HepG2 (cell line): ENCODE measurements around the gene NLRX1. TPM values are rescaled to one million over a fixed set of nuclear protein-coding genes. Genes with fewer than 3 reads are reported as not detected.

Source experiments
- ATAC-seq: fragments of 200-7000 bp; cut with Tn5 transposase; 3 replicates; pipeline ENCODE4 v1.9.1; 2020; ENCODE audit warnings: mild to moderate bottlenecking, moderate library complexity
- BruUV-seq: library from RNA; stranded (reverse); fragments of 400-500 nt; replicated peaks from 2 replicates; lab custom pipeline; 2021; lab: Mats Ljungman, UMichigan
- CTCF ChIA-PET: fragments of 300-600 bp; formaldehyde crosslinking; extraction: SDS; loops from one replicate; lab custom pipeline; 2021; ENCODE audit warnings: low total read pairs, inconsistent platforms, low intra/inter-chr PET ratio; lab: Yijun Ruan, JAX
- POLR2A ChIA-PET: fragments of 350-600 bp; sonication (Branson Sonifier 250); formaldehyde crosslinking; loops from one replicate; lab custom pipeline; 2020; ENCODE audit warnings: antibody characterized with exemption, inconsistent platforms; lab: Yijun Ruan, JAX
- DNase-seq: peaks from one replicate; pipeline ENCODE4 v3.0.0-alpha.2; 2015; ENCODE audit warnings: low spot score
- FAIRE-seq: peaks from 3 replicates; lab custom pipeline; 2011; peaks lifted over from hg19 to GRCh38; lab: Jason Lieb, UNC
- H2AFZ ChIP-seq: one replicate; pipeline ENCODE4 v1.6.1; 2011; ENCODE audit warnings: low read length, inconsistent platforms
- H3K27ac ChIP-seq: fragments of 300-600 bp; 3 replicates; pipeline ENCODE4 v1.8.0; 2011; ENCODE audit warnings: mixed run types, mild to moderate bottlenecking, mixed read lengths, low read length, inconsistent platforms; ENCODE audit not compliant: insufficient read depth; ENCODE audit errors: extremely low read length
- H3K27me3 ChIP-seq, 2 experiments: fragments of 200-600 bp in 1 of 2; 2 replicates in 1 of 2; 3 replicates in 1 of 2; pipeline versions ENCODE4 v1.6.0 to v1.8.0; 2011; ENCODE audit warnings: low read length in 2 of 2, mild to moderate bottlenecking in 2 of 2, moderate library complexity in 2 of 2, inconsistent platforms in 1 of 2; ENCODE audit not compliant: insufficient read depth in 2 of 2, control insufficient read depth in 1 of 2
- H3K36me3 ChIP-seq, 2 experiments: fragments of 200-600 bp in 1 of 2; replicated peaks in 1 of 2; 2 replicates in 1 of 2; 3 replicates in 1 of 2; pipeline versions ENCODE4 v1.5.1 to v1.8.0; 2011; ENCODE audit warnings: low read length in 2 of 2, inconsistent platforms in 1 of 2; ENCODE audit not compliant: insufficient read depth in 2 of 2, control insufficient read depth in 1 of 2
- H3K4me1 ChIP-seq: 2 replicates; pipeline ENCODE4 v1.5.1; 2012; ENCODE audit warnings: low read length, inconsistent platforms; ENCODE audit not compliant: insufficient read depth
- H3K4me2 ChIP-seq: 2 replicates; pipeline ENCODE4 v1.6.0; 2011; ENCODE audit warnings: low read depth, low read length, inconsistent platforms
- H3K4me3 ChIP-seq, 3 experiments: fragments of 200-600 bp in 1 of 3; sonication (generic), shearing (Covaris generic) in 1 of 3; replicated peaks in 1 of 3; 2 replicates each; pipeline ENCODE4 v1.5.1; 2011 to 2016; ENCODE audit warnings: low read length in 3 of 3, inconsistent platforms in 2 of 3, low read depth in 2 of 3, mild to moderate bottlenecking in 2 of 3, control low read depth in 1 of 3, mixed read lengths in 1 of 3; ENCODE audit not compliant: insufficient read depth in 1 of 3
- H3K79me2 ChIP-seq: one replicate; pipeline ENCODE4 v1.6.1; 2011; ENCODE audit warnings: low read length, inconsistent platforms; ENCODE audit not compliant: insufficient read depth
- H3K9ac ChIP-seq: 2 replicates; pipeline ENCODE4 v1.6.0; 2011; ENCODE audit warnings: mild to moderate bottlenecking, low read depth, low read length, inconsistent platforms; ENCODE audit not compliant: insufficient read depth
- H3K9me3 ChIP-seq: 2 replicates; pipeline ENCODE4 v1.5.1; 2012; ENCODE audit warnings: mild to moderate bottlenecking, low read length
- H4K20me1 ChIP-seq: 2 replicates; pipeline ENCODE4 v1.6.0; 2011; ENCODE audit warnings: inconsistent platforms, mild to moderate bottlenecking, low read length, moderate library complexity; ENCODE audit not compliant: insufficient read depth
- GATA4 ChIP-seq: sonication (generic); IDR thresholded peaks from 2 replicates; pipeline ENCODE4 v1.6.1; 2016; ENCODE audit warnings: antibody characterized with exemption, low read depth, borderline replicate concordance
- GLI4 ChIP-seq: sonication (generic); formaldehyde crosslinking; IDR thresholded peaks from 2 replicates; pipeline ENCODE4 v1.5.1; 2020; ENCODE audit warnings: missing genetic modification reagents, mild to moderate bottlenecking, moderate library complexity, borderline replicate concordance
- KDM6A ChIP-seq: IDR thresholded peaks from 2 replicates; pipeline ENCODE4 v1.6.1; 2016; ENCODE audit warnings: low read depth
- WGBS: methylation state at CpG from one replicate; pipeline ENCODE4 v1.1.6; 2017; ENCODE audit warnings: low lambda C conversion rate; 5-methylcytosine and 5-hydroxymethylcytosine counted together
- in situ Hi-C: cut with HindIII; loops from 2 replicates; pipeline ENCODE4 v1.10.0; 2017; ENCODE audit warnings: low pct_unique_long_range_greater_than_20kb; ENCODE audit not compliant: extremely low pct_ligation_motif_present
- intact Hi-C: fragments of 100-400 bp; cut with micrococcal nuclease; formaldehyde crosslinking; loops from one replicate; pipeline ENCODE4 v1.10.0; 2022; ENCODE audit not compliant: unreplicated experiment
- polyA plus RNA-seq, 8 experiments: library from polyadenylated mRNA; depleted of rRNA in 3 of 8; stranded (reverse) in 7 of 8; unstranded in 1 of 8; fragments of >200 nt; fragmentation: Illumina TruSeq in 4 of 8; extraction: Trizol in 4 of 8; gene quantifications; 2 replicates each; pipeline versions ENCODE4 v1.2.1 to v1.2.3, GENCODE V29; 2011 to 2016; ENCODE audit warnings: low read depth in 4 of 8, missing spikeins in 1 of 8, mixed read lengths in 1 of 8; ENCODE audit not compliant: insufficient read depth in 1 of 8
- total RNA-seq, 5 experiments: library from RNA; depleted of rRNA; stranded (reverse); fragments of >200 nt; fragmentation: Illumina TruSeq; extraction: Trizol; gene quantifications; 2 replicates each; pipeline ENCODE4 v1.2.3, GENCODE V29; 2016; ENCODE audit warnings: low read depth in 1 of 5
- TF ChIP-seq, protein P1 (sequence below): sonication (generic); formaldehyde crosslinking; IDR thresholded peaks from 2 replicates; pipeline ENCODE4 v1.9.0; 2022; ENCODE audit warnings: low read depth, missing genetic modification reagents

The NLRX1 gene
- total and polyA plus RNA-seq, 2 of the 13 experiments (the other 11 are each of a cell fraction or from before 2014, with no cell fraction given) = 8.7 to 11.0 TPM

DNA sequence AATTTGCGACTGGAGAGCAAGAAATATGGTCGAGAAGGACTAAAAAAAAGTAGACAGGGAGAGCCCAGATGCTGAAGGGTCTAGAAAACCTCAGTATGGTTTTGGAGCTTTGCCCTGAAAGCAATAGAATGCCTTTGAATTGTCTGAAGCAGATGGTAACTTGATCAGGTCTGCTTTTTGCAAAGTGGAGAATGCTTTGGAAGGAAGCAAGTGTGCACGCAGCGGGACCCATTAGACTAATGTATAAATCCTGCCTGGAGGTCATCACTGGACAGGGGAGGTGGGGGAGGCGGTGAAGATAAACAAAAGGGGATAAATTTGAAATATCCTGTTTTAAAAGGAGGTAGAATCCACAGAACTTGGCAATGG is 47.9 kb upstream of the NLRX1 start:
- H2AFZ ChIP-seq = peak overlapping the region; percentile 61
- H3K4me3 ChIP-seq = peak overlapping the region; percentile 29 to 69 (median 38)
- peak overlapping the region; percentile 55 for H3K27ac ChIP-seq
- H3K27me3 ChIP-seq = no peaks in the 10 kb centered on the region; a peak in 1 of 5 replicates
- H3K9ac ChIP-seq = peak overlapping the region; percentile 74
- H3K9me3 ChIP-seq = no peaks in the 10 kb centered on the region
- ChIA-PET CTCF (no interaction called here), POLR2A (interaction anchor here (1.2 to 3.3 kb wide), 10 partner anchors 11 to 102 kb away, joined by 3 to 75 read pairs (median 12); partner anchors contain the start of genes C2CD2L, DPAGT1, HMBS and NHERF4)
- no peaks in the 10 kb centered on the region for H4K20me1 ChIP-seq
- peak overlapping the region; percentile 83 for H3K4me2 ChIP-seq
- ATAC-seq = peak; percentile 11; the same call in 2 of the 3 replicates
- no peak for FAIRE-seq
- in situ Hi-C loops = no loop called here
- H3K36me3 ChIP-seq = peaks cover 4 to 6% of the 10 kb centered on the region in 2 experiments; a peak in 3 of 5 replicates
- peaks cover 17% of the 10 kb centered on the region for H3K79me2 ChIP-seq
- WGBS = 14% methylated on average over 5 of the region's 5 CpGs
- no peak for DNase-seq
- peaks cover 30% of the 10 kb centered on the region for H3K4me1 ChIP-seq
- intact Hi-C loops = loop anchor here (2.0 kb wide), 1 partner anchor 20 kb away; the partner anchor contains the start of gene DPAGT1
- TF ChIP-seq GLI4 (0 out of 2 replicates have a peak, but pooled peaks have one; percentile 23), KDM6A (CRISPR knock-in tag) (no peak), GATA4 (0 out of 2 replicates have a peak, but pooled peaks have one; percentile 6)
- TF ChIP-seq, protein P1, sequence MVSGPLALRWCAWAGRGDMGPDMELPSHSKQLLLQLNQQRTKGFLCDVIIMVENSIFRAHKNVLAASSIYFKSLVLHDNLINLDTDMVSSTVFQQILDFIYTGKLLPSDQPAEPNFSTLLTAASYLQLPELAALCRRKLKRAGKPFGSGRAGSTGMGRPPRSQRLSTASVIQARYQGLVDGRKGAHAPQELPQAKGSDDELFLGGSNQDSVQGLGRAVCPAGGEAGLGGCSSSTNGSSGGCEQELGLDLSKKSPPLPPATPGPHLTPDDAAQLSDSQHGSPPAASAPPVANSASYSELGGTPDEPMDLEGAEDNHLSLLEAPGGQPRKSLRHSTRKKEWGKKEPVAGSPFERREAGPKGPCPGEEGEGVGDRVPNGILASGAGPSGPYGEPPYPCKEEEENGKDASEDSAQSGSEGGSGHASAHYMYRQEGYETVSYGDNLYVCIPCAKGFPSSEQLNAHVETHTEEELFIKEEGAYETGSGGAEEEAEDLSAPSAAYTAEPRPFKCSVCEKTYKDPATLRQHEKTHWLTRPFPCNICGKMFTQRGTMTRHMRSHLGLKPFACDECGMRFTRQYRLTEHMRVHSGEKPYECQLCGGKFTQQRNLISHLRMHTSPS (CRISPR knock-in tag) = 0 out of 2 replicates have a peak, but pooled peaks have one; percentile 12
- TSS peak; percentile 95 for BruUV-seq
